ENCODE results near the gene CDKL4. TPM values are rescaled to one million over a fixed set of nuclear protein-coding genes. Genes with fewer than 3 reads are reported as not detected.
A peak's percentile ranks its signal among the peaks of the same experiment; 100 is the strongest.
"Not testable (repeated sequence)": the region's sequence is repeated elsewhere in the genome, so short reads cannot be mapped to it uniquely, and the experiment has no call there.

CDKL4 gene
- polyA plus RNA-seq, 6 donors from 2014 or later, result not detected

DNA sequence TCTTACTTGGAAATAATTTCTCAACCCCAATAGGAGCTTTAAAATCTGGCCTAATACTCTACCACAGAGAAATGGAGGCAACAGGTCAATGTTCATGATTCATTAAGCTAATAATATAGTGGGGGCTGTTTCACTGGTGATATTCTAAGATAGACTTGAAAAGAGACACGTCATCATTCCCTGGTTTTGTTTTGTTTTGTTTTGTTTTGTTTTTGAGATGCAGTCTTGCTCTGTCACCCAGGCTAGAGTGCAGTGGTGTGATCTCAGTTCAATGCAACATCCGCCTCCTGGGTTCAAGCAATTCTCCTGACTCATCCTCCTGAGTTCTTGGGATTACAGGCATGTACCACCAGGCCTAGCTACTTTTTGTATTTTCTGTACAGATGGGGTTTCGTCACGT lies 85.4 kb downstream of the CDKL4 start:
- no peaks in the 10 kb centered on the region for H3K27me3 Mint-ChIP-seq
- H3K4me3 Mint-ChIP-seq, result no peak overlapping the region
- H3K36me3 Mint-ChIP-seq, result no peaks in the 10 kb centered on the region
- no peak overlapping the region for H3K27ac Mint-ChIP-seq
- H3K9me3 Mint-ChIP-seq, result peaks cover 0 to under 1% (median 0%) of the 10 kb centered on the region in 7 donors
- no peaks in the 10 kb centered on the region for H3K4me1 Mint-ChIP-seq
- no peak for ATAC-seq (ENCODE audit: low read depth in 2 of 2)
- no peak for DNase-seq

DNA sequence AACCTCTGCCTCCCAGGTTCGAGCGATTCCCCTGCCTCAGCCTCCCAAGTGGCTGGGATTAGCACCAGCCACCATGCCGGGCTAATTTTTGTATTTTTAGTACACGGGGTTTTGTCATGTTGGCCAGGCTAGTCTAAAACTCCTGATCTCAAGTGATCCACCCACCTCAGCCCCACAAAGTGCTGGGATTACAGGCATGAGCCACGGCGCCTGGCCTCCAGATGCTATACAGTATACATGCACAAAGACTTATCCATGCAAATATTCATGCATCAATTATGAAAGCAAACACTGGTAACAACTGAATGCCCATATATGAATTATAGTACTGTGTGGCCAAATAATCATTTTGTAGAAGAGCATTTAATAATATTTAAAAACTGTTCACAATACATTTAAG lies 86.9 kb downstream of the CDKL4 start:
- Mint-ChIP-seq H3K9me3 (no peaks in the 10 kb centered on the region), H3K4me3 (no peak overlapping the region), H3K27ac (no peak overlapping the region), H3K36me3 (no peaks in the 10 kb centered on the region), H3K4me1 (no peaks in the 10 kb centered on the region), H3K27me3 (no peaks in the 10 kb centered on the region)
- DNase-seq (no peak), ATAC-seq (ENCODE audit: low read depth in 2 of 2) (no peak)

DNA sequence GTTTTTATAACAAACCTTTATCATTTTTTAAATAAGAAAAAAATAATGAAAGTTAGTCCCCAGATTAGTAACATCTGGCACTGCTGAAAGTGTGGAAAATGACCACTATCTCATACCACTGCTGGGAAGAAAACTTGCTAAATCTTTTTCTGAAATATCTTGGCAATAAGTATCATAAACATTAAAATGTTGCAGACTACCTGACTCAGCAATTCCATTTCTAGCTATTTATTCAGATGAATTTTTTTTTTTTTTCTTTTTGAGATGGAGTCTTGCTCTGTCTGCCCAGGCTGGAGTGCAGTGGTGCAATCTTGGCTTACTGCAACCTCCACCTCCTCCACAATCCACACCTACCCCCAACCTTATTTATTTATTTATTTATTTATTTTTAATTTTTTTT lies 87.7 kb downstream of the CDKL4 start:
- Mint-ChIP-seq H3K4me1 (no peaks in the 10 kb centered on the region), H3K27ac (no peak overlapping the region), H3K9me3 (no peaks in the 10 kb centered on the region), H3K4me3 (no peak overlapping the region), H3K27me3 (no peaks in the 10 kb centered on the region), H3K36me3 (no peaks in the 10 kb centered on the region)
- no peak for DNase-seq
- ATAC-seq (ENCODE audit: low read depth in 2 of 2), result no peak

DNA sequence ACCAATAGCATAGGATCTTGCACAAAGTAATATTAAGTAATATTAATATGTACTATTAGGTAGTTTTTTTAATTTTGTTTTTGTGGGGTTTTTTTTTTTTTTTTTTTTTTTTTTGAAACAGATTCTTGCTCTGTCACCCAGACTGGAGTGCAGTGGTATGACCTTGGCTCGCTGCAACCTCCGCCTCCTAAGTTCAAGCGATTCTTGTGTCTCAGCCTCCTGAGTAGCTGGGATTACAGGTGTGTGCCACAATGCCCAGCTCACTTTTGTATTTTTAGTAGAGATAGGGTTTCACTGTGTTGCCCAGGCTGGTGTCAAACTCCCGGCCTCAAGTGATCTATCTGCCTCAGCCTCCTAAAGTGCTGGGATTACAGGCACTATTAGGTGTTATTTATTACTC lies 88.2 kb downstream of the CDKL4 start:
- not testable (repeated sequence) for H3K9me3 Mint-ChIP-seq; H3K4me3 Mint-ChIP-seq; H3K4me1 Mint-ChIP-seq; DNase-seq; H3K27ac Mint-ChIP-seq; H3K36me3 Mint-ChIP-seq; H3K27me3 Mint-ChIP-seq; ATAC-seq (ENCODE audit: low read depth in 2 of 2)

DNA sequence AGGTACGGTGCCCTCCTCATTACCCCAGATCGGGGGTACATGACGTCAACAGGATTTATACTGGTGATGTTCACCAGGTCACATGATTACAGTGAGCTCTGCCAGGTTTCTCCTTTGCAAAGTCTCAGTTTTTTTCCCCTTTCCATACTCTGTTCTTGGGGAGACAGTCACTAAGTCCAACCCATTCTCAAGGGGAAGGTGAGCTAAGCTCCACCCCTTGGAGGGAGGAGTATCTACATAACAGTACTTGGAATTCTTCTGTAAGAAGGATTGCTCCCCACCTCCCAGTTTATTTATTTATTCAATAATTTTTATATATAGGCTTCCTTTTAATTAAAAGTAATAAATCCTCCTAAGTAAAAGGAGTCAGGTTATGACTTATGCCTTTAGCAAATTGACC lies 88.8 kb downstream of the CDKL4 start:
- ATAC-seq (ENCODE audit: low read depth in 2 of 2) (no peak), DNase-seq (no peak)
- no peak overlapping the region for H3K4me3 Mint-ChIP-seq
- H3K27ac Mint-ChIP-seq, result no peak overlapping the region
- no peaks in the 10 kb centered on the region for H3K27me3 Mint-ChIP-seq
- H3K9me3 Mint-ChIP-seq, result no peaks in the 10 kb centered on the region
- no peaks in the 10 kb centered on the region for H3K36me3 Mint-ChIP-seq
- H3K4me1 Mint-ChIP-seq, result peaks cover 0 to 5% (median 0%) of the 10 kb centered on the region in 3 donors

DNA sequence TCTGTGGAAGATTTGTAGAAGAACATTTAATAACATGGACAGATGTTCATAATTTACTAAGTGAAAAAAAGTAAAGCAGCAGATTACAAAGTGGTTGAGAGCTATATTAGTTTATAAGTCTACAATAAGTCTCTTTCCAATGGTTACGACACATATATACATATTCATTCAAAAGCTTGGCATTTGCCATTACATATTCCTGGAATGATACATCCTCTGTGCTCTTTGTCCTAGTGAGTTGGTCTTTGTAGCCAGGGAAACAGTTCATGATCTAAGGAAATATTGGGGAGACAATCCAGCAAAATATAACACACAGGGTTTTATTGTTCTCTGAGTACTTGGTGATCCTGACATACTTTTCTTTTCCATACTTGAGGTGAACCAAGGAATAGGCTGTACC lies 90.5 kb downstream of the CDKL4 start:
- H3K9me3 Mint-ChIP-seq, result no peaks in the 10 kb centered on the region
- H3K4me3 Mint-ChIP-seq, result no peak overlapping the region
- DNase-seq, result no peak
- H3K27ac Mint-ChIP-seq, result no peak overlapping the region
- H3K27me3 Mint-ChIP-seq, result no peaks in the 10 kb centered on the region
- no peaks in the 10 kb centered on the region for H3K36me3 Mint-ChIP-seq
- no peak for ATAC-seq (ENCODE audit: low read depth in 2 of 2)
- peaks cover 0 to 8% (median 0%) of the 10 kb centered on the region in 3 donors for H3K4me1 Mint-ChIP-seq

DNA sequence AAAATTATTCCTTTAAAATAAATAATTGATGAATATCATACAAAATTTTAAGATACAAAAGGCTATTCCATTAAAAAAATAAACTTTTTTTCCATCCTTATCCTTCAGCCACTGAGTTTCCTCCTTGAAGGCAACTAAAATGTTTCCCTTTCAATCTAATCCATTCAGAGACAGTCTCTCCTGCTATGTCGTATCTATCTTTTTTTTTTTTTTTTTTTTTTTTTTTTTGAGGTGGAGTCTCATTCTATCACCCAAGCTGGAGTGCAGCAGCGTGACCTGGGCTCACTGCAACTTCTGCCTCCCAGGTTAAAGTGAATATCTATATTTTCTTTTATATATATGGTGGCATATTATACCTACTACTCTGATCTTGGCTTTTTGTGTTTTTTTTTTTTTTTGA lies 91.3 kb downstream of the CDKL4 start:
- DNase-seq (no peak), ATAC-seq (ENCODE audit: low read depth in 2 of 2) (no peak)
- Mint-ChIP-seq H3K27me3 (no peaks in the 10 kb centered on the region), H3K4me3 (no peak overlapping the region), H3K36me3 (no peaks in the 10 kb centered on the region), H3K27ac (no peak overlapping the region), H3K4me1 (peaks cover 0 to 8% (median 0%) of the 10 kb centered on the region in 3 donors), H3K9me3 (no peaks in the 10 kb centered on the region)

DNA sequence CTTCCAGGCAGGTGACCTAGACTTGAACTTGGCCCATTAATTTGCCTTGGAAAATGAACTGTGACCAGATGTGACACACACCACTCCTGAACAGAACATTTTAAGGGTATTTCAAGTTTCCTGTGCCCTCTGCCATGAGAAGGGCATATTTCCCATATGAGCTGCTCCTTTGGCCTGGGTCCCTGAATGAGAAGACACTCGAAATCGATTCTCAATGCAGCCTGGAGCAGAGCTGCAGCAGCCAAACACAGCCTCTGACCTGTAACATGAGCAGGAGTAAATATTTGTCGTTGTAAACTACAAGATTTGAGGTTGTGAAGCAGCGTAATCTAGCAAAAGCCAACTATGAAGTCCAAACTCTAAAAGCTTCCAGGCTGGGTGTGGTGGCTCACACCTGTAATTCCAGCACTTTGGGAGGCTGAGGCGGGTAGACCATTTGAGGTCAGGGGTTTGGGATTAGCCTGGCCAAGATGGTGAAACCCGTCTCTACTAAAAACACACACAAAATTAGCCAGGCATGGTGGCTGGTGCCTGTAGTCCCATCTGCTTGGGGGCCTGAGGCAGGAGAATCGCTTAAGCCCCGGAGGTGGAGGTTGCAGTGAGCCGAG lies 92.8 kb downstream of the CDKL4 start:
- Mint-ChIP-seq H3K27me3 (no peaks in the 10 kb centered on the region), H3K27ac (no peak overlapping the region), H3K36me3 (no peaks in the 10 kb centered on the region), H3K9me3 (no peaks in the 10 kb centered on the region), H3K4me1 (peaks cover 0 to 8% (median 0%) of the 10 kb centered on the region in 3 donors), H3K4me3 (peak overlapping the region in 1 of 8 donors; percentile 29)
- DNase-seq, result no peak
- no peak for ATAC-seq (ENCODE audit: low read depth in 2 of 2)

DNA sequence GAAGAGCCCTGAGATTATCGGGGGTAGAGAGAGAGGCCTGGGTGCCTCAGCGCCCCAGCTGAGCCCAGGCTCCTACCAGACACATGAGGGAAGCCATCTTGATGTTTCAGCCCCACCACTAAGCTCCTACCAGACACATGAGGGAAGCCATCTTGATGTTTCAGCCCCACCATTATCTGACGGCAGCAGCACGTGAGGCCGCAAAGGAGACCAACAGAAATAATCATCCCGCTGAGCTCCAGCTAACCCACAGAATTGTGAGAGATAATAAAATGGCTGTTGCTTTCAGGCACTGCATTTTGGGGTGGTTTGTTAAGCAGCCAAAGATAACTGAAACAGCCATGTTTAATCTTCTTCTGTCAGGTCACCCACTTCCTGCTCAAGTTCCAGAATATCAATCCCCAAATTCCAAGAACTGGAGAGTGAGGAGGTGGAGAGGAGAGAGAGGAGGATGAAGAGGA lies 93.6 kb downstream of the CDKL4 start:
- no peaks in the 10 kb centered on the region for H3K36me3 Mint-ChIP-seq

DNA sequence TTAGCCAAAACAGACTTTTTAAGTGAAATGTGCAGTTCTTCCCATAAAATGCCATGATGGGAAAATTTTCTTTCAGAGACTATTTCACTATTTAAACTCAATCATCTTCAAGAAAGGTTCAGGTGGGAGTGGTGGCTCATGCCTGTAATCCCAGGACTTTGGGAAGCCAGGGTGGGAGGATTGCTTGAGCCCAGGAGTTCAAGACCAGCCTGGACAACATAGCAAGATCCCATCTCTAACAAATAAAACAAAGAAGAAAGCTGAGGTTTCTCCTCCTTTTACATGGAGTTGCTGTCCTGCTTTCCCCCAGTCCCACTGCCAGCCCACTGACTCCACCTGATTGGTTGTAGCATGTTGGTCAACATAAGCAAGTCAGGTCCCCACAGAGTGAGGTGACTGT lies 97.1 kb downstream of the CDKL4 start:
- Mint-ChIP-seq H3K27me3 (no peaks in the 10 kb centered on the region), H3K4me3 (no peak overlapping the region)

More for the DNA sequence above, 93.6 kb downstream of the CDKL4 start:
- ATAC-seq (ENCODE audit: low read depth in 2 of 2) (no peak), DNase-seq (no peak)
- Mint-ChIP-seq H3K27ac (peak overlapping the region in 1 of 6 donors; percentile 81), H3K9me3 (no peaks in the 10 kb centered on the region), H3K27me3 (no peaks in the 10 kb centered on the region), H3K4me1 (peaks cover 0 to 8% (median 0%) of the 10 kb centered on the region in 3 donors), H3K4me3 (no peak overlapping the region)

DNA sequence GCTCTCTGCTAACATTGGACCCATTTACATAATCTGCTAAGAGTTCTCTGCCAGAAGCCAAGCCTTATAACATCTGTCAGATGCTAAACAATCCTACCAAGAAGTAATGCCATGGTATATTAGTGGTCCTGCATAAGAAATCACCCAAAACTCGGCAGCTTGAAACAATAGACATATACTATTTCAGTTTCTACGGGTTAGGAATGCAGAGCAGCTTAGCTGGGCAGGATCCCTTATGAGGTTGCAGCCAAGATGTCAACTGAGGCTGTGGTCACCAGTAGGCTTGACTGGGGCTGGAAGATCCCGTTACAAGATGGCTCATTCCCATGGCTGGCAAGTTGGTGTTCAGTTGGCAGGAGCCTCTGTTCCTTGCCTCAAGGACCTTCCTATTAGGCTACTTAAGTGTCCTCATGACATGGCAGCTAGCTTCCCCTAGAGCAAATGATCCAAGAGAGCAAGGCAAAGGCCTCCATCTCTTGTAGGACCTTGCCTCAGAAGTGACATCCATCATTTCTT lies 97.8 kb downstream of the CDKL4 start:
- ATAC-seq (ENCODE audit: low read depth in 2 of 2), result no peak
- H3K27ac Mint-ChIP-seq, result peak overlapping the region in 1 of 6 donors; percentile 56
- DNase-seq, result no peak
- H3K9me3 Mint-ChIP-seq, result no peaks in the 10 kb centered on the region
- peaks cover 13 to 37% (median 31%) of the 10 kb centered on the region in 3 donors for H3K4me1 Mint-ChIP-seq
- H3K4me3 Mint-ChIP-seq, result no peak overlapping the region
- H3K27me3 Mint-ChIP-seq, result no peaks in the 10 kb centered on the region
- no peaks in the 10 kb centered on the region for H3K36me3 Mint-ChIP-seq

More for the DNA sequence above, 97.1 kb downstream of the CDKL4 start:
- Mint-ChIP-seq H3K4me1 (peaks cover 8 to 31% (median 24%) of the 10 kb centered on the region in 3 donors), H3K9me3 (no peaks in the 10 kb centered on the region), H3K27ac (no peak overlapping the region), H3K36me3 (no peaks in the 10 kb centered on the region)
- ATAC-seq (ENCODE audit: low read depth in 2 of 2) (no peak), DNase-seq (no peak)

DNA sequence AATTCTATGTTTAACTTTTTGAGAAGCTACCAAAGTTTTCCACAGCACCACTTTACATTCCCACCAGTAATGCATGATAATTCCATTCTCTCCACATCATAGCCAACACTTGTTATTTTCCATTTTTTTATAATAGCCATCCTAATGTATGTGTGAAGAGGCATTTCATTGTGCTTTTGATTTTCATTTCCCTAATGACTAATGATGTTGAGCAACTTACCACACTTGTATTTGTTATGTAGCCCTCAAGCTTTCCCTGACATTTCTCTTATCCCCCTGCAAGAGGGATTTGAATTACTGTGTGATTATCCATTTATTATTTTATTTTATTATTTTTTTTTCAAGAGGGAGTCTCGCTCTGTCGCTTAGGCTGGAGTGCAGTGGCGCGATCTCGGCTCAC lies 99.4 kb downstream of the CDKL4 start:
- no peak overlapping the region for H3K27ac Mint-ChIP-seq
- no peaks in the 10 kb centered on the region for H3K27me3 Mint-ChIP-seq
- no peak for ATAC-seq (ENCODE audit: low read depth in 2 of 2)
- DNase-seq, result no peak
- H3K4me3 Mint-ChIP-seq, result no peak overlapping the region
- no peaks in the 10 kb centered on the region for H3K9me3 Mint-ChIP-seq
- H3K4me1 Mint-ChIP-seq, result peaks cover 20 to 42% (median 30%) of the 10 kb centered on the region in 3 donors
- no peaks in the 10 kb centered on the region for H3K36me3 Mint-ChIP-seq

DNA sequence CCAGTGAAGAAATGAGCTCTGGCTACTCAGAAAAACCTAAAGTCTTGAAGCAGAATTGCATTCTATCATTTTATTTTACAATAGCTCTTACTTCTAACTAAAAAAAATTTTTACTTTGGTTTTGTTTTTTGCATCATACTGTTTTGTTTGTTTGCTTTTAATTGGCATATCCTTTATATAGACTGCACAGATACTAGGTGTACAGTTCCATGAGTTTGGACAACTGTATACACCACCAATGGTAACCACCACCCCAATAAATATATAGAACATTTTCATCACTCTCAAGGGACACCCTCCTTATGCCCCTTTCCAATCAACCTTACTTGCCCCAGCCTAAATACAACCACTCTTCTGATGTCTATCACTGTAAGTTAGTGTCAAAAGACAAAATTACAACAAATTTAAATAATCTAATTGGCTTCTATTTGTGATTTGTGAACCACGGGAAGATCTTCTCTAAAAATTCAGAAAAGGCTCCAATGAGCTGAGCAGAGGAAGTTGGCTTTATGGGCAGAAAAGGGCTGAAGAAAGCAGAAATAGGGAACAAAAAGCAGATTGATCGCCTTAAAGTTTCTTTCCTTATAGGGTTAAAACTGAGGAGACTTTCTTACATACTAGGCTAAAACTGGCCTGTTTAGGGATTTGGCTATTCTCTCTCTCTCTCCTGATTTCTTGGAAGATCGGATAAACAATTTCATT lies 100.7 kb downstream of the CDKL4 start:
- Mint-ChIP-seq H3K4me3 (peak overlapping the region in 3 of 8 donors; percentile 4 to 71 (median 57)), H3K4me1 (peaks cover 22 to 50% (median 30%) of the 10 kb centered on the region in 3 donors), H3K36me3 (no peaks in the 10 kb centered on the region), H3K27me3 (no peaks in the 10 kb centered on the region), H3K27ac (peak overlapping the region in 5 of 6 donors; percentile 33 to 93 (median 71)), H3K9me3 (no peaks in the 10 kb centered on the region)
- DNase-seq (no peak), ATAC-seq (ENCODE audit: low read depth in 2 of 2) (no peak)

All from naive B cell (primary cell).